ENCODE measurements around the gene CABP2.

The CABP2 gene

GRCh38 chr11:67507864-67508485, 15.3 kb downstream of the CABP2 start, which contains the start of gene CDK2AP2:
CDK2AP2 (minus strand) TSS chr11:67508162; CDS start chr11:67508082, 80 bp downstream.
- peak; percentile 99 for DNase-seq (ENCODE audit: low read depth)

DNA sequence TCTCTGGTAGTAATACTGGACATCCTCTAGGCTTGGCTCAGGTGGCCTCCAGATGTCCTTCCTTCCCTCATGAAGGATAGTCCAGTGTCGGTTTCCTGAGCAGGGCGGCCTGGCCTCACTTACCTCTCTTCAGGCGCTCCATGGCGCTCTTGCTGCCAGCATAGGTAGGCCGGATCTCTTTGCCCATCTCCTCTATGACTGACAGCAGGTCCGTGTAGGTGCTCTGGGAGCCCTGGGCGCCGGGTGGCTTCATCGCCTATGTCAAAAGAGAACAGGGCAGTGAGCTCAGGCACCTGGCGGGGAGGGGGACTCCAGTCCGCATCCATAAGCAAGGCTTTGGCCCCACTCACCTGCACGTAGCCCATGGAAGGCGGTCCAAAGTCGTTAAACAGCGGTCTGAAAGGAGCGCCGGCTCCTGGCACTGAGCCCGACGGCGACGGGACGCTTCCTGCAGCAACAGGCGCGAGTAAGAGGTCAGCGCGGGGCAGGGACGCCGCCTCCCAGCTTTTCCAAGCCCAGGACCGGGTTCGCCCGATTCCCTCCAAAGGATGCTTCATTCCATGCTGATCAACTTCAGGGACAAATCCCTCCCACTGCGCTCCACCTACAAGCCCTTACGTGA, 15.9 kb downstream of the CABP2 start:
- DNase-seq (ENCODE audit: low read depth), result peak; percentile 50

GRCh38 chr11:67506426-67507051, 16.7 kb downstream of the CABP2 start:
- no peak for DNase-seq (ENCODE audit: low read depth)

DNA sequence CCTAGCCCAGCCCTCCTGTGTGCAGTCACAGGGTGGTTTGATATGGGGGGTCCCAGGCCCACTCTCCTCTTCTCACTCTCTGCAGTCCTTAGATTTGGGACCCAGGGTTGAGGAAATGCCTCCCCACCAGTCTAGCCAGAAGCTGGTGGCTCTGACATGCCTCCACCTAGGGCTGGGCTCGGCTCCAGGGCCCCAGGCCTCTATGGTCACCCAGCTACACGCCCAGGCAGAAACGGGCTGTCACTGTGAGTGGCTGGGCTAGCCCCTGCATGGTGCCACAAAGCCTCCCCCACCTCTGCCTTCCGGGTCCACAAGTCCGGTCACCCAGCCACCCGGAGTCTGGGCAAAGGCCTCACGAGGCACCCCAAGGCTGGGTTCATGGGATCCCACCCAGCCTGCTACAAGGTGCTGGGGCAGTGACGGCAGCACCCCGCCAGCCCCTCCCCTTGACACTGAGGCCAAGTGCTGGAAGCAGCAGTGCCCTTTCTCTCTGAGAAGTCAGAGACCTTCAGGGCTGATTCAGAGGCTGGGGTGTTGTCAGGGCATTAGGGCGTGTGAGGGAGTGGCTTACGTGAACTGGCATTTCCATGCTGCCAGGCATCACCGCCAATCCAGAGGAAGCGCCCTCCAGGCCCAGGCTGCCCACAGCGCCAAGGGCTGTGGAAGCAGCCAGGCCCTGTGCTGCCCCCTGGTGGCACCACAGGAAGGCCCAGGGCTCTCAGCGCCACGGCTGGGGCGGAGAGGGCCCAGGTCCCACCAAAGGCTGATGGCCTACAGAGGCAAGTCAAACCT, 17.4 kb downstream of the CABP2 start:
- peak; percentile 10 for DNase-seq (ENCODE audit: low read depth)

GRCh38 chr11:67504950-67505581, 18.2 kb downstream of the CABP2 start, which contains the start of gene PITPNM1:
PITPNM1 (minus strand) TSS chr11:67505363; CDS start chr11:67504180, 1,183 bp downstream.
- no peak for DNase-seq (ENCODE audit: low read depth)

GRCh38 chr11:67504005-67504949, 19.0 kb downstream of the CABP2 start:
- DNase-seq (ENCODE audit: low read depth), result no peak

DNA sequence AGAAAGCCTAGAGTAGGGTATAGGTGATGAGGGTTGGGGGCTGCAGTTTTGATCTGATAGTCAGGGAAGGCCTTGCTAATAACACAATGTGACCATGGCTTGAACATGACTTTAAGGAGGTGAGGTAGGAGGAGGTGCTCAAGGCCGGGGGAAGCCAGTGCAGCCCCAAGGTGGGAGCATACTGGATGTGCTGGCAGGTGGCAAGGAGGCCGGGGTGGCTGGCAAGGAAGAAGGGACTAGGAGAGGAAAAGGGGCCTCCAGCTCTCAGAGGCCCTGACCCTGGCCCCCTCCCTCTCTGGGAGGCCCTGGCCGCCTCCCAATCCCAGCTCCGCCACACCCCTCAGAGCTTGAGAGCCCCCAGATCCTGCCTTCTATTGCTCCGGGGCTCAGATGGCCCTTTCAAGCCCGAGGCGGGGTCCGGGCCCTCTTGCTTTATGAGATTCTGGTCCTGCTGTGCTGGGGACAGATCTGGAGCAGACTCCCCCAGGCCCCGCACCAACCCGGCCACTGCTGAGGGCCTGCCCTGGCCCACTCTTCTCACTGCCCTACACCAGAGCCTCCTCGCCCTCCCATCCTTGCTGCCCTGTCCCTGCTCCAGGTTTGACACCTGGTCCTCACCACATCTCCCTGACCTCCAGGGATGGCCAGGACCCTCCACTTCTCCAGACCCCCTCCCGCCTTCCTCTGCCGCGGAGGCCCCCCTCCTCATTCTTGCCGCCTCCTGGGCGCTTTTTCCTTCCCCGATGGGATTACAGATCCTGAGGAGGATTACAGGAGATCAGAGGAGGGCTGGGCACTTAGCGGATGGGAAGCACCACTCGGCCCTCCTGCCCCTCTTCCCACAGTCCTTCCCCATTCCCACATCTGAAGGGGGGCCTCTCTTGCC, 19.9 kb downstream of the CABP2 start:
- no peak for DNase-seq (ENCODE audit: low read depth)

- DNase-seq (ENCODE audit: low read depth), result no peak
Observed at GRCh38 chr11:67502328-67502979, 20.8 kb downstream of the CABP2 start.

DNA sequence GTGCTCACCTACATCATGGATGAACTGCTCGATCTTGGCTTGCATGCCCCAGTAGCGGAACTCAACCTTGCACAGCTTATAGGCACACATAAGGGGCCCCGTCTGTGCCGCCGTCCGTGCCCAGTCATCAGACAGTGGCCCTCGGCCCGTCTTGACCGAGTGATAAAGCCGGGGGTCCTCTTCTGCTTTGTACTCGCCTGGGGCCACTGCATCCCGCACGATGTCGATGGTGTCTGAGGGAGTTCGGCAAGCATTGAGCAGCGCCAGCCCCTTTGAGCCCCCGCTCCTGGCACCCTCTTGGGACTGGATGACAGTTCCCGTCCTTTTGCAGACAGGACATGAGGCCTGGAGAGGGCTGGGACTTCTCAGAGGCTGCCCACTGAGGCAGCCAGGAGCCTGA, 21.4 kb downstream of the CABP2 start:
- no peak for DNase-seq (ENCODE audit: low read depth)

- DNase-seq (ENCODE audit: low read depth), result no peak
Observed at GRCh38 chr11:67500831-67501715, 22.2 kb downstream of the CABP2 start.

GRCh38 chr11:67500484-67500821, 22.8 kb downstream of the CABP2 start:
- no peak for DNase-seq (ENCODE audit: low read depth)

GRCh38 chr11:67499808-67500483, 23.3 kb downstream of the CABP2 start:
- no peak for DNase-seq (ENCODE audit: low read depth)

- DNase-seq (ENCODE audit: low read depth), result no peak
Observed at GRCh38 chr11:67498544-67498972, 24.7 kb downstream of the CABP2 start.

GRCh38 chr11:67497656-67498291, 25.5 kb downstream of the CABP2 start:
- DNase-seq (ENCODE audit: low read depth), result no peak

DNA sequence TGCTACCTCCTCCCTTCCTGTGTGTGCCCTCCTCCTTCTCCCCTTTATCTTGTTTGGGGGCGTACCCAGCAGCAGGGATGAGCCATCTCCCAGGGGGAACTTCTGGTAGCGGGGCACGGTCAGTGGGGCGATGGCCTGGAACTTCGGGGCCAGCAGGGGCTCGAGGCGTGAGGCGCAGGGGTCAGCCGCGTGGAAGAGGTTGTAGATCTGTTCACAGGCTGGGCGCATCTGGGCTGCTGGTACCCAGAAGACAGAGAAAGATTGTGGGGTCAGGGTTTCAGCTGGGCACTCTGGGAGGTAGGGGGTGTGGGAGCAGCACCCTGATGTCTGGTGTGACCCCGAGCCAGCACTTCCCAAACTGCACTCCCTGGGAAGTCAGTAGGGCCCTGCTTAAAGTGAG, 27.1 kb downstream of the CABP2 start:
- no peak for DNase-seq (ENCODE audit: low read depth)

DNA sequence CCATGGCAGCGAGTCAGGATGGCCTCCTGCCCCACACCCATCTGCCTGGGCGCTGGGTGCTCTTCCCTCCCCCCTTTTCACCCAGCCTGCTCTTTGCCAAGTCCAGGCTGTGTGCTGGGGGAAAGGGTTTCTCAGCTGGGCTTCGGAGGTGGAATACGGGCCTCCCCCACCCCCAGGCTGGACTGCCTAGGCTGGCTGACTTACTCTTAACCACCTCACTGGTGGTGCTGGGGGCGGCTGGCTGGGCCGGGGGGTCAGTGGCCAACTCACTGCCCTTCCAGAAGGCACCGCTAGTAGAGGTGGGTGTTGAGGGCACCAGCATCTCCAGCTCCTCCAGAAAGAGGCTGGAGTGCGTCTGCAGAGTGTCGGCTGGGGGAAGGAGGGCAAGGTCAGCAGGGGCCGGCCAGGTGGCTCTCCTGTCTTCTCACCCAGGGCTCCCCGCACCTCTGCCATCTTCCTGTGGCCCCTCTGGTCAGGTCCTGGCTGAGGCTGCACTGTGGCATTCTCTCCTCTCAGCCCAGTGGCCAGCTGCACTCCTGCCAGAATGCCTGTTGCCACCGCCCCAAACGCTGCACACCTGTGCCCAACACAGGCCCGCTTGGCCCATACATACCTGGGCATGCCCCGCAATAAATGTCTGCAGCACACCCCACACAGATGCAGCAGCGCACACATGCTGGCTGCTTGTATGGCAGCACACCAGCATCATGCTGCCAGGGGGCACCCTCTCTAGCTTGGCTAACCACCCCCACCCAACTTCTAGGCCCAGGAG, 27.8 kb downstream of the CABP2 start:
- no peak for DNase-seq (ENCODE audit: low read depth)

All from non-pigmented ciliary epithelial cell (primary cell).